Mucosa of rectum (tissue), 2 donors: Measurements from ENCODE around the gene HLA-F.

Experiments
- H3K27ac ChIP-seq, 2 donors: one replicate each; pipeline ENCODE4 v1.7.0; 2013; ENCODE audit warnings: inconsistent platforms in 2 of 2, low read depth in 2 of 2, low read length in 2 of 2
- H3K27me3 ChIP-seq, 2 donors: one replicate each; pipeline ENCODE4 v1.7.0; 2013; ENCODE audit warnings: low read length in 2 of 2; ENCODE audit not compliant: control insufficient read depth in 2 of 2, insufficient read depth in 2 of 2
- H3K36me3 ChIP-seq, 2 donors: one replicate each; pipeline ENCODE4 v1.7.0; 2013; ENCODE audit warnings: low read length in 2 of 2; ENCODE audit not compliant: control insufficient read depth in 2 of 2, insufficient read depth in 2 of 2
- H3K4me1 ChIP-seq, 2 donors: one replicate each; pipeline ENCODE4 v1.7.0; 2013; ENCODE audit warnings: low read length in 2 of 2, mild to moderate bottlenecking in 1 of 2; ENCODE audit not compliant: control insufficient read depth in 2 of 2, insufficient read depth in 2 of 2
- H3K4me3 ChIP-seq, 2 donors: one replicate each; pipeline ENCODE4 v1.7.0; 2013; ENCODE audit warnings: low read length in 2 of 2
- H3K9ac ChIP-seq, 2 donors: one replicate each; pipeline ENCODE4 v1.7.0; 2013; ENCODE audit warnings: low read length in 2 of 2, low read depth in 1 of 2, mild to moderate bottlenecking in 1 of 2
- H3K9me3 ChIP-seq, 2 donors: one replicate each; pipeline ENCODE4 v1.7.0; 2013; ENCODE audit warnings: low read length in 2 of 2; ENCODE audit not compliant: control insufficient read depth in 2 of 2
- donor health status: healthy.
- donor health status: Normal muscosa, but diverticular disease.

Gene HLA-F

DNA sequence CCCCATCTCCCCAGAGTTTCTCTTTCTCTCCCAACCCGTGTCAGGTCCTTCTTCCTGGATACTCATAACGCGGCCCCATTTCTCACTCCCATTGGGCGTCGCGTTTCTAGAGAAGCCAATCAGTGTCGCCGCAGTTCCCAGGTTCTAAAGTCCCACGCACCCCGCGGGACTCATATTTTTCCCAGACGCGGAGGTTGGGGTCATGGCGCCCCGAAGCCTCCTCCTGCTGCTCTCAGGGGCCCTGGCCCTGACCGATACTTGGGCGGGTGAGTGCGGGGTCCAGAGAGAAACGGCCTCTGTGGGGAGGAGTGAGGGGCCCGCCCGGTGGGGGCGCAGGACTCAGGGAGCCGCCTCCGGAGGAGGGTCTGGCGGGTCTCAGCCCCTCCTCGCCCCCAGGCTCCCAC lies at the start of gene HLA-F:
Gene HLA-F (plus strand): TSS at position 173 of the 404 bp plus-strand sequence. CDS start 30 bp downstream, at position 203.
- Histone ChIP-seq H3K36me3 (peaks cover 25 to 31% of the 10 kb centered on the region in 2 donors), H3K9me3 (no peaks in the 10 kb centered on the region), H3K9ac (peak within 1 kb of the TSS; percentile 92 to 96), H3K4me3 (peak within 1 kb of the TSS; percentile 89 to 91), H3K27ac (peak within 1 kb of the TSS; percentile 82 to 87), H3K4me1 (peaks cover 14 to 16% of the 10 kb centered on the region in 2 donors), H3K27me3 (no peaks in the 10 kb centered on the region)

DNA sequence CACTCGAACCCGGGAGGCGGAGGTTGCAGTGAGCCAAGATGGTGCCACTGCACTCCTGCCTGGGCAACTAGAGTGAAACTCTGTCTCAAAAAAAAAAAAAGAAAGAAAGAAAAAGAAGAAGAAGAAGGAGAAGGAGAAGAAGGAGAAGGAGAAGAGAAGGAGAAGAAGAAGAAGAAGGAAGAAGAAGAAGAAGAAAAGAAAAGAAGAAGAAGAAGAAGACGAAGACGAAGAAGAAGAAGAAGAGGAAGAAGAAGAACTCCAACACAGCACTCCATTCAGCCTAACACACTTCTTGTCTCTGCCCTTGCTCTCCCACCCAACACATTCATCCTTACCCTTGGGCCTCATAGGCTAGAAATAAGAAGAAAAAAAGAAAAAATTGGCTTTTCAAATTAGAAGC lies 49.2 kb upstream of the HLA-F start:
- Histone ChIP-seq H3K9ac (no peak overlapping the region), H3K27me3 (peaks cover 0 to 3% of the 10 kb centered on the region in 2 donors), H3K27ac (no peak overlapping the region), H3K9me3 (no peaks in the 10 kb centered on the region), H3K36me3 (no peaks in the 10 kb centered on the region), H3K4me1 (no peaks in the 10 kb centered on the region), H3K4me3 (no peak overlapping the region)

DNA sequence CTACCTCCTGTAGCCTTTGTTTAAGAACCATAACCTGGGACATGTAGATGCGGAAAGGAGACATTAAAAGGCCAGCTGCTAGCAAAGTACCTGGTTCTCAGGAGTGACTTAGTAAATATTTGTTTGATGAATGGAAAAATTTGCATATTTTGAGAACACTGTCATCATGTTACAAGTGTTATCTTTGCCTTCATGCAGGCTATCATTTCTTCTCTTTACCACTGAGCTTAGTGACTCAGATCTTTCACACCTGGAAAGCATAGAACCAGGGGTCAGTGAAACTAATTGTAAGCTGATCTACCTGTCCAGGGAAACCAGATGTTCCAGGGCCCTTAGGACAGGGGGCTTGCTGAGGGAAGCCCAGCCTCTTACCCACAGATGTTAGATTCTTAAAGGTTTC lies 47.7 kb upstream of the HLA-F start:
- no peaks in the 10 kb centered on the region for H3K36me3 ChIP-seq
- no peaks in the 10 kb centered on the region for H3K9me3 ChIP-seq
- H3K27me3 ChIP-seq = peaks cover 0 to 3% of the 10 kb centered on the region in 2 donors
- H3K9ac ChIP-seq = no peak overlapping the region
- no peaks in the 10 kb centered on the region for H3K4me1 ChIP-seq
- H3K27ac ChIP-seq = no peak overlapping the region
- H3K4me3 ChIP-seq = no peak overlapping the region

DNA sequence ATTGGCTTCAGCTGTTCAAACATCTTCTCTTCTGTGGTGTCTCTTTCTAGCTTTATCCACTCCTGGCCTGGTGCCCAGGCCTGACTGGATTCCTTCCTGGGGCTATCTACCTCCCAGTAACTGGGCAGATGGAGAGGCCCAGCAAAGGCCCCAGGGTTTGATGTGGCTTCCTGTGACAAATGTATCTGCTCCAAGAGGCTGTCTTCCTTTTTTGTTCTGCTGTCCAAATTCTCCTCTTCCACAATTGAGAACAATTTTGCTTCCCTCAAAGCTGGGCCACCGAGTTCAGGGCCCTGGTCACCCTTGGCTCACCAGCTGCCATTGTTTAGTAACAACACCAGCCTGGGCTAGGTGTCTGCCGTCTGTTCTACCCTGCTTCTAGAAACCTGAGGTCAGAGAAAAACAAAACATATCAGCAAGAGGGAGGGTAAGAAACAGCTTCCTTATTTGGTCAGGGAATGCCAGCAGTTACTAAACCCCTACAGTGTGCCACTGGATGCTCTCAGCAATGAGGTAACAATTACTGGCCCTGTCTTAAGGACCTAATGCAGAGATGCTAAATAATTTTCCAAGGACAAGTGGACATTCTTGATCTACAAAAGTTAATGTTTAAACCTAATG lies 46.1 kb upstream of the HLA-F start:
- Histone ChIP-seq H3K27me3 (no peaks in the 10 kb centered on the region), H3K36me3 (no peaks in the 10 kb centered on the region), H3K9ac (no peak overlapping the region), H3K27ac (no peak overlapping the region), H3K4me1 (no peaks in the 10 kb centered on the region), H3K4me3 (no peak overlapping the region), H3K9me3 (no peaks in the 10 kb centered on the region)

DNA sequence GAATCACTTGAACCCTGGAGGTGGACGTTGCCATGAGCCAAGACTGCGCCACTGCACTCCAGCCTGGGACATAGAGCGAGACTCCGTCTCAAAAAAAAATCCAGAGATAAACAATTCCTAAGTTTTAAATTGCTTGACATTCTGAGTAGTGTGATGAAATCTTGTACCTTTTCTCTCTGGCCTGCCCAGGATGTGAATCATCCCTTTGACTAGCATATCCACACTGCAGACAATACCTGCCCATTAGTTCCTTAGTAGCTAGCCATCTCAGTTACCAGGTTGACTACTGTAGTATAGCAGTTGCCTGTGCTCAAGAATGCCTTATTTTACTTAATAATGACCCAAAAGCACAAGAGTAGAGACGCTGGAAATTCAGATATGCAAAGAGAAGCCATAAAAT lies 45.1 kb upstream of the HLA-F start:
- Histone ChIP-seq H3K27ac (no peak overlapping the region), H3K4me3 (no peak overlapping the region), H3K4me1 (no peaks in the 10 kb centered on the region), H3K9me3 (no peaks in the 10 kb centered on the region), H3K36me3 (no peaks in the 10 kb centered on the region), H3K27me3 (no peaks in the 10 kb centered on the region), H3K9ac (no peak overlapping the region)

DNA sequence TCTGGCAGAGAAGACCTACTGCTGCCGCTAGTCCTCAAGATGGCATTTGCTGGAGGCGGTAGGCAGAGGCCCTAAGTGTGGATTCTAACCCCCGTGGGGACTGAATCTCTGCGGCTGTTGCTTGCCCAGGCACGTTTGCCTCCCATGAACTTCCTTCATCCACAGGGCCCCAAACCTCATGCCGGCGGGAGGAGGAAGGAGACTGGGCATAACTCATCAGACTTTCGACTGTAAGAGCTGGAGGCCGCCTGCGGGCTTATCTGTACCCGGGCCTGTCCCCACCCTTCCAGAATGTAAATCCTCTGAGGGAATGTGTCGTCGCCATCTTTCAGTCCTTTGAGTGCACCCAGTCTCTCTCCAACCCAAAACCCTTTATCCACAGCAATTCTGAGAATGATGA lies 43.3 kb upstream of the HLA-F start:
- H3K9ac ChIP-seq = no peak overlapping the region
- no peak overlapping the region for H3K4me3 ChIP-seq
- H3K27ac ChIP-seq = no peak overlapping the region
- no peaks in the 10 kb centered on the region for H3K4me1 ChIP-seq
- no peaks in the 10 kb centered on the region for H3K27me3 ChIP-seq
- no peaks in the 10 kb centered on the region for H3K36me3 ChIP-seq
- no peaks in the 10 kb centered on the region for H3K9me3 ChIP-seq

DNA sequence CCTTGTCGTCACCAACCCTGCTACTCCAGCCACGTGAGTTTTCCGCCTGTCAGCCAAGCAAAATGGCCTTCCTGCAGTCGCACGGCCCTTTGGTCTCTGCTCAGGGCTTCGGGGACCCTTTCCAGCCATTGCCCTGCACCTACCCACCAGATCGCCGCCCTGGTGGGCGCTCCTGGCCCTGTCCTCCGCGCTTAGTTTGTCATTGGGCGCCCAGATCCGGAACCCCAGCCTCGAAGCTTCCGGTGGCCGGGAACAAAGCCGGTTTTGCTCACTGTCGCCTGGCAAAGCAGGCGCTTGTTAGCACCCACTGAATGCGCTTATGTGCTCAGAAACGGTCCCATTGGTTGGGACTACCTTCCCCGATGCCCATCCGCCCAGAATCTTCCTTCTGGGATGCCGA lies 42.8 kb upstream of the HLA-F start:
- peak overlapping the region in 1 of 2 donors; percentile 53 for H3K4me3 ChIP-seq
- no peaks in the 10 kb centered on the region for H3K36me3 ChIP-seq
- H3K27me3 ChIP-seq = no peaks in the 10 kb centered on the region
- H3K9me3 ChIP-seq = no peaks in the 10 kb centered on the region
- no peaks in the 10 kb centered on the region for H3K4me1 ChIP-seq
- H3K9ac ChIP-seq = peak overlapping the region in 1 of 2 donors; percentile 14
- H3K27ac ChIP-seq = no peak overlapping the region

DNA sequence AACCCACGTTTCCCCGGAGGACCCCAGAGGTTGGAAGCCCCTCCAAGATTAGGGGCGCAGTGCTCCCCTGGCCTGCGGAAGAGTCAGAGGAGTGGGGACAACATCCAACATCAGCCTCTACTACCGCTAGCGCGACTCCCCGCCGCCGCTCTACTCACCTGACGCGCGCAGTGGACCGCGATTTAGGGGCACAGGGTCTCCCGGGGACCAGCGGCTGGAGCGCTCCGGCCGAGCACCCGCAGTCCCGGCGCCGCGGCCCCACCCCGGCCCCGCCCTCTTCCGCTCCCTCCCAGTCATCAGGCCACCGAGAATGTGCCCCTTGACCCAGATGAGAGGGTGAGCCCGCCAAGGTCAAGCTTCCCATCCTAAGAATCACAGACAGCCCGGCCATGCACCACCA lies 42.3 kb upstream of the HLA-F start, which contains the start of gene ZFP57:
Gene ZFP57 (minus strand): TSS at position 249 of the 400 bp plus-strand sequence. CDS start 4,149 bp downstream, outside the sequence.
- H3K27ac ChIP-seq = no peak within 1 kb of the TSS
- peak within 1 kb of the TSS in 1 of 2 donors; percentile 14 for H3K9ac ChIP-seq
- no peaks in the 10 kb centered on the region for H3K27me3 ChIP-seq
- H3K4me1 ChIP-seq = no peaks in the 10 kb centered on the region
- H3K4me3 ChIP-seq = peak within 1 kb of the TSS in 1 of 2 donors; percentile 53
- H3K36me3 ChIP-seq = no peaks in the 10 kb centered on the region
- H3K9me3 ChIP-seq = no peaks in the 10 kb centered on the region

DNA sequence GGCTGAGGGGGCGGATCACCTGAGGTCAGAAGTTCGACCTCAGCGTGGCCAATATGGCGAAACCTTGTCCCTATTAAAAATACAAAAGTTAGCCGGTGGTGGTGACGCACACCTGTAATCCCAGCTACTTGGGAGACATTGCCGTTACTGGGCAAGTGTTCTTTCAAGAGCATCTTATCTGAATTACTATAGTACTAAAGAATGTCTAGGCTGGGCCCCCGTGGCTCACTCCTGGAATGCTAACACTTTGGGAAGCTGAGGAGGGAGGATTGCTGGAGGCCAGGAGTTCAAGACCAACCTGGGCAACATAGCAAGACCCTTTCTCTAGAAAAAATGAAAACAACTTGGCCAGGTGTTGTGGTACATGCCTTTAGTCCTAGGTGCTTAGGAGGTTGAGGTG lies 41.4 kb upstream of the HLA-F start:
- Histone ChIP-seq H3K4me3 (no peak overlapping the region), H3K9ac (no peak overlapping the region), H3K9me3 (no peaks in the 10 kb centered on the region), H3K36me3 (no peaks in the 10 kb centered on the region), H3K4me1 (no peaks in the 10 kb centered on the region), H3K27ac (no peak overlapping the region), H3K27me3 (no peaks in the 10 kb centered on the region)

DNA sequence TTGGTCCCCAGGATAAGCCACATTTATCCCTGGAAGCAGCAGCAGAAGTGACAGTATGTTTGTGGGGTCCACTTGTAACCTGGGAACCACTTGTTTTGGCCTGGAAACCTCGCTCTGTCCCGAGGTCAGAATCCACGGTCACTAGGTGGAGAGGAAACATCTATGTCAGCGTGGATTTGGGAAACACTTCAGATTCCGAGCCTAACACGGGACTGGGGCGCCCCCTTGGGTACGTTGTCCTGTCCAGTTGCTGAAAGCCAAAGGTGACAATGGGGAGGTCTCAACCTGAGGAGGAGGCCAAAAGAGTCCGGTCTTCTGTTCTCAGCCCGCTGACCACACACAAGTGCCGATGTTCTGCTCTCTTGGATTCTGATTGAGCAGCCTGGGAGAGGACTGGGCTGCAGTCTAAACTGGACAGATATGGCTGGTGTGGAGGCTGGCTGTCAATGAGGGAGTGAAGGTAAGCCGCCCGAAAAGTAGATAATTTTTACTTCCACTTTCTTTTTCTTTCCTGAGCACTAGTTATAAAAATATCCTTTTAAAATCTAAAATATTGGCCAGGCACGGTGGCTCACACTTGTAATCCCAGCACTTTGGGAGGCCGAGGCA lies 37.4 kb upstream of the HLA-F start:
- H3K27ac ChIP-seq = no peak overlapping the region
- no peak overlapping the region for H3K4me3 ChIP-seq
- no peak overlapping the region for H3K9ac ChIP-seq
- H3K36me3 ChIP-seq = no peaks in the 10 kb centered on the region
- H3K27me3 ChIP-seq = no peaks in the 10 kb centered on the region
- no peaks in the 10 kb centered on the region for H3K9me3 ChIP-seq
- H3K4me1 ChIP-seq = no peaks in the 10 kb centered on the region
